Body of pancreas (tissue), 4 donors: ENCODE data around the gene KLHL17.

Source experiments
- CTCF ChIP-seq, 7 experiments: fragments of 450-650 bp in 4 of 7; fragments of 200-600 bp in 3 of 7; sonication (generic) in 3 of 7; IDR thresholded peaks; one replicate each; pipeline ENCODE4 v1.5.1; 2016 to 2019; ENCODE audit warnings: antibody characterized with exemption in 7 of 7
- POLR2A ChIP-seq, 3 donors: fragments of 450-650 bp; IDR thresholded peaks; one replicate each; pipeline ENCODE4 v1.6.1; 2016; ENCODE audit warnings: antibody characterized with exemption in 3 of 3, mild to moderate bottlenecking in 2 of 3

- TF ChIP-seq CTCF (IDR thresholded peaks at IDR 0.05) (no peak), POLR2A (IDR thresholded peaks at IDR 0.05) (no peak)
Measured at GRCh38 chr1:930633-931138, 29.7 kb upstream of the KLHL17 start.
